Osteocyte (in vitro differentiated cells): ENCODE measurements around the gene NHLRC2. TPM values are rescaled to one million over a fixed set of nuclear protein-coding genes. Genes with fewer than 3 reads are reported as not detected.

Source experiments
- DNase-seq: peaks from one replicate; pipeline ENCODE4 v3.0.0; 2021; ENCODE audit warnings: mixed read lengths; ENCODE audit not compliant: unreplicated experiment; ENCODE audit errors: extremely low spot score
- H3K27ac Mint-ChIP-seq: one replicate; pipeline ENCODE4 v1.8.0; 2021; ENCODE audit warnings: mild to moderate bottlenecking, mixed read lengths; ENCODE audit not compliant: unreplicated experiment
- H3K27me3 Mint-ChIP-seq: one replicate; pipeline ENCODE4 v1.8.0; 2021; ENCODE audit warnings: mixed read lengths; ENCODE audit not compliant: unreplicated experiment
- H3K36me3 Mint-ChIP-seq: one replicate; pipeline ENCODE4 v1.8.0; 2021; ENCODE audit warnings: mixed read lengths; ENCODE audit not compliant: unreplicated experiment
- H3K4me1 Mint-ChIP-seq: one replicate; pipeline ENCODE4 v1.8.0; 2021; ENCODE audit warnings: mixed read lengths; ENCODE audit not compliant: unreplicated experiment
- H3K4me3 Mint-ChIP-seq: one replicate; pipeline ENCODE4 v1.8.0; 2021; ENCODE audit warnings: mild to moderate bottlenecking, moderate library complexity, mixed read lengths; ENCODE audit not compliant: unreplicated experiment
- H3K9me3 Mint-ChIP-seq: one replicate; pipeline ENCODE4 v1.8.0; 2021; ENCODE audit warnings: mixed read lengths; ENCODE audit not compliant: unreplicated experiment
- total RNA-seq: library from RNA; stranded (reverse); gene quantifications from 2 replicates; pipeline ENCODE4 v1.2.1, GENCODE V29; 2021
- TF ChIP-seq, protein P1 (sequence below): fragments of 200-600 bp; sonication (generic); IDR thresholded peaks from 2 replicates; pipeline ENCODE4 v1.5.0; 2021; ENCODE audit warnings: antibody characterized with exemption, mild to moderate bottlenecking, moderate library complexity

The NHLRC2 gene
- total RNA-seq, 1 donor from 2014 or later, result 39.3 TPM

DNA sequence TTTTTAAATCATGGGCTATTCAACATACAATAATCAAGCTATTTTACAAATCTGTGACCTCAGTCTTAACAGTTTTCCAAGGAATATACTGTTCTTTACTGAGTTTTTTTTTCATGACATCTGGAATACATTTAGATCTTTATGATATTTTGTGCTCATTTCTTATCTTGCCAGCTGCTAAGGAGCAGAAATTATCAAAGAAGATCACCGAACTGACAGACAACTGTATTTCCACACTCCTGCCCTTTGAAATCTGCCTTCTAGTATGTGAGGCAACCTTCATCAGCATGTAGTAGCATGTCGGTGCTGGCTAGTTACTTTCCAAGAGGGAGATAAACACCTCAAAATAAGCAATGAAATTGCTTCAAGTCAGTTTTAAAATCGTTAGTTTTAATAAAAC is 66.4 kb downstream of the NHLRC2 start:
- Mint-ChIP-seq H3K36me3 (peaks cover 13% of the 10 kb centered on the region), H3K9me3 (peaks cover 16% of the 10 kb centered on the region), H3K27ac (no peak overlapping the region), H3K4me1 (peaks cover 2% of the 10 kb centered on the region), H3K4me3 (no peak overlapping the region), H3K27me3 (no peaks in the 10 kb centered on the region)
- no peak for DNase-seq
- TF ChIP-seq, protein P1, sequence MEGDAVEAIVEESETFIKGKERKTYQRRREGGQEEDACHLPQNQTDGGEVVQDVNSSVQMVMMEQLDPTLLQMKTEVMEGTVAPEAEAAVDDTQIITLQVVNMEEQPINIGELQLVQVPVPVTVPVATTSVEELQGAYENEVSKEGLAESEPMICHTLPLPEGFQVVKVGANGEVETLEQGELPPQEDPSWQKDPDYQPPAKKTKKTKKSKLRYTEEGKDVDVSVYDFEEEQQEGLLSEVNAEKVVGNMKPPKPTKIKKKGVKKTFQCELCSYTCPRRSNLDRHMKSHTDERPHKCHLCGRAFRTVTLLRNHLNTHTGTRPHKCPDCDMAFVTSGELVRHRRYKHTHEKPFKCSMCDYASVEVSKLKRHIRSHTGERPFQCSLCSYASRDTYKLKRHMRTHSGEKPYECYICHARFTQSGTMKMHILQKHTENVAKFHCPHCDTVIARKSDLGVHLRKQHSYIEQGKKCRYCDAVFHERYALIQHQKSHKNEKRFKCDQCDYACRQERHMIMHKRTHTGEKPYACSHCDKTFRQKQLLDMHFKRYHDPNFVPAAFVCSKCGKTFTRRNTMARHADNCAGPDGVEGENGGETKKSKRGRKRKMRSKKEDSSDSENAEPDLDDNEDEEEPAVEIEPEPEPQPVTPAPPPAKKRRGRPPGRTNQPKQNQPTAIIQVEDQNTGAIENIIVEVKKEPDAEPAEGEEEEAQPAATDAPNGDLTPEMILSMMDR, result no peak

DNA sequence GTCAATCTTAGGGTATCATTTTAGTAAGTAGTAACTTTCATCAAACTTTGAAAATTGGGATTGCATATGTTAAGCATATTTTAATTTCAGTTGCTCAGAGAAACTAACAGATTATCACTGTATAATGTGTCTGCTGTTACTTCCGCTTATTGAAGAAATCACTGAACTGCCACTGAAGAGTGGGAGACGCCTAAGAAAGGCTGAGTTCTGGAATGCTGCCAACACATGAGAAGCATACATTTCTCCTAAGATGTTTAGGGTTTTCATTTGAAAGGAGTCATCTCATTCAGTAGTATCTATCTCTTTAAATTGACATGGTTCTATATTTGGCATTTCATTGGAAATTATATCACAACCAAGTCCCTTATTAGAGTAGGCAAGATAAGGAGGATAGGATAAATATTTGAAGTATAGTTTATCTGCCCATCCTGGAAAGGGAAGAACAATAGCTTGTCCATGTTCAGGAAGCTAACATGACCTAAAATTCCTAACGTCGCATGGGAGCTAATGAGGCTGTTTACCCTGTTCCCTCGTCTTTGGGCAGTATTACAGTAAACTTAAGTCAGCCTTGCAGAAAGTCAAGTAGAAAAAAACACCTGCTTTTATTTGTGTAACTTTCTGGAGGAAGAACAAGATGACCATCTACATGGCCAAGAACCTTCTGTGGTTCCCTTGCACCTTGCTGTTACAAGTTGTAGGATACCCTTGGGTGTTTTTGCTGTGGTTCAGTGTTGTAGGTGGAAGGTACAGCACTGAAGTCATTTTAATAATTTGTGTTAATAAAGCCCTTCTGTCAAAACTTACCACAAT is 67.3 kb downstream of the NHLRC2 start:
- TF ChIP-seq, protein P1, result no peak
- DNase-seq, result no peak
- no peak overlapping the region for H3K4me3 Mint-ChIP-seq
- H3K27me3 Mint-ChIP-seq, result no peaks in the 10 kb centered on the region
- H3K9me3 Mint-ChIP-seq, result peaks cover 16% of the 10 kb centered on the region
- H3K36me3 Mint-ChIP-seq, result peaks cover 13% of the 10 kb centered on the region
- H3K4me1 Mint-ChIP-seq, result no peaks in the 10 kb centered on the region
- H3K27ac Mint-ChIP-seq, result no peak overlapping the region

DNA sequence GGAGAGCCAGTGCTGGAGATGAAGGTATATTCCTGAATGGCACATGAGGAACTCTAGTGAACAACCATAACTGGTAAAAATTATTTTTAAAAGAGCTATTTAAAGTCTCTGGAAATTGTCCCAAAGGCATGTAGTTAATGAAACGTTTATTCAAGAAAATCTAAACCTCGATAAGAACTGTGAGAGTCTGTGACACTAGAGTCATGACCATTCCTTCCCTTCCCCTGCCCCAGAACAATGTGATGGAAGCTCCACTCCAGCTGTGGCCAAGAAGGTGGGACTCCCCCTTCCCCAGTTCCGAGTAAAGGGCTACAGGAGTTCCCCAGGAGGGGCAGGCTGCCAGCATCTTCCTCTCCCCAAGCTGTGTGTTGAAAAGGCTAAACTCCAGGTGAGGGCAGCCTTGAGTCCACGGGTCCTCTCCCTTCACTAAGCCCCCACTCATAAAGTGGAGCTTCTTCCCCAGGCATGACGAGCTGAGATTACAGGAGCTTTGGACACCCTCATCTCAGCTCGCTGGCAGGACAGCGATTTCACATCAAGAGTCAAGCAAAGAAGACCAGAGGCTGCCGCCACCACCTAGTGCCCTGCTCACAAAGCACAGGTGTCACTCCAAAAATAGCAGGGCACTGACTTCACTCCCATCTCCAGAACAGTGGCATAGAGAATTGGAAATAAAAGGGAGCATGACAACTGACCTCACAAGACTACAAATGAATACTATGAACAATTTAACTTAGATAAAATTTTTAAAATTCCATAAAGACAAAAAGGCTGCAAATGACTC is 68.5 kb downstream of the NHLRC2 start:
- Mint-ChIP-seq H3K4me3 (no peak overlapping the region), H3K9me3 (peaks cover 16% of the 10 kb centered on the region), H3K36me3 (peaks cover 7% of the 10 kb centered on the region), H3K27me3 (no peaks in the 10 kb centered on the region), H3K27ac (no peak overlapping the region), H3K4me1 (no peaks in the 10 kb centered on the region)
- TF ChIP-seq, protein P1, result no peak
- DNase-seq, result no peak

DNA sequence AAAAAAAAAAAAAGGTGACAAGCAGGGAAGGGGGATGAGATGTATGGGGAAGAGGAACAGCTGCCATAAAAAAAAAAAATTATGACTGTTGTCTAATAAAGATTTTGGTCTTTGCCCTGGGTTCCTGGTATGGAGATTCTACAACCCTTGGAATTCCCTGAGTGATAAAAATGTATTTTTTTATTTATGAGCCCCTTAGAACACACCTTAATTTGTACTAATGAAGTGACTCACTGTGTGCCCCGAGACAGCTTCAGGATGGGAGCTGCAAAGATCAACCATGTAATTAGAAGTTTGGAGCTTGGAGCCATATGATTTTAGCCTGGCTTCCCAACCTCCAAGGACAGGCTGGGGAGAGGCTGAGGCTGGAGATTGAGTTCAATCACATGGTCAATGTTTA is 69.7 kb downstream of the NHLRC2 start:
- peaks cover 16% of the 10 kb centered on the region for H3K9me3 Mint-ChIP-seq
- no peaks in the 10 kb centered on the region for H3K4me1 Mint-ChIP-seq
- no peak overlapping the region for H3K27ac Mint-ChIP-seq
- no peaks in the 10 kb centered on the region for H3K27me3 Mint-ChIP-seq
- TF ChIP-seq, protein P1, result no peak
- DNase-seq, result no peak
- H3K36me3 Mint-ChIP-seq, result peaks cover 4% of the 10 kb centered on the region
- no peak overlapping the region for H3K4me3 Mint-ChIP-seq

DNA sequence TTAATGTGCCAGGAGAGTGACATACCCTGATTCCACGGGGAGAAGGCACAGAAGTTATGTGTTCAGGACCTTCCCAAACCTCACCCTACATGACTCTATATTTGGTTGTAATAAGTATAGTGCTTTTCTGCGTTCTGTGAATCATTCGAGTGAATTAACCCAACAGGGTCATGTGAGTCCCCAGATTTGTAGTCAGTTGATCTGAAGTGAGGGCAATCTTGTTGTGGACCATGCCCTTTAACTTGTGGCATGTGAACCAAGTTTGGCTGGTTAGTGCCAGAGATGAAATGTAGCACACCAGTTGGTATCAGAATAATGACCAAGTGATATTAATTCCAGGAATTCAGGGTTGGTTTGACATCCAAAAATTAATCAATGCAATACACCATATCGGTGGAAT is 70.2 kb downstream of the NHLRC2 start:
- H3K27ac Mint-ChIP-seq, result no peak overlapping the region
- H3K9me3 Mint-ChIP-seq, result peaks cover 16% of the 10 kb centered on the region
- no peak overlapping the region for H3K4me3 Mint-ChIP-seq
- DNase-seq, result no peak
- no peaks in the 10 kb centered on the region for H3K27me3 Mint-ChIP-seq
- peaks cover 4% of the 10 kb centered on the region for H3K36me3 Mint-ChIP-seq
- H3K4me1 Mint-ChIP-seq, result peaks cover 2% of the 10 kb centered on the region
- TF ChIP-seq, protein P1, result no peak
